Neuron (in vitro differentiated cells): ENCODE measurements around the gene KIF22.
A peak's percentile ranks its signal among the peaks of the same experiment; 100 is the strongest.

Experiments used
- H2AFZ ChIP-seq: one replicate; pipeline ENCODE4 v1.6.1; 2013; ENCODE audit warnings: low read depth, mild to moderate bottlenecking, inconsistent platforms, low read length, moderate library complexity
- H3K27me3 ChIP-seq: one replicate; pipeline ENCODE4 v1.6.1; 2013; ENCODE audit warnings: low read length; ENCODE audit not compliant: insufficient read depth
- H3K36me3 ChIP-seq: one replicate; pipeline ENCODE4 v1.6.1; 2013; ENCODE audit warnings: low read length; ENCODE audit not compliant: insufficient read depth
- H3K4me1 ChIP-seq: one replicate; pipeline ENCODE4 v1.6.1; 2013; ENCODE audit warnings: low read length; ENCODE audit not compliant: insufficient read depth
- H3K4me3 ChIP-seq: 2 replicates; pipeline ENCODE4 v1.5.1; 2013; ENCODE audit warnings: mild to moderate bottlenecking, low read length, moderate library complexity
- H3K9me3 ChIP-seq: one replicate; pipeline ENCODE4 v1.6.1; 2013; ENCODE audit warnings: low read length

KIF22 gene

DNA sequence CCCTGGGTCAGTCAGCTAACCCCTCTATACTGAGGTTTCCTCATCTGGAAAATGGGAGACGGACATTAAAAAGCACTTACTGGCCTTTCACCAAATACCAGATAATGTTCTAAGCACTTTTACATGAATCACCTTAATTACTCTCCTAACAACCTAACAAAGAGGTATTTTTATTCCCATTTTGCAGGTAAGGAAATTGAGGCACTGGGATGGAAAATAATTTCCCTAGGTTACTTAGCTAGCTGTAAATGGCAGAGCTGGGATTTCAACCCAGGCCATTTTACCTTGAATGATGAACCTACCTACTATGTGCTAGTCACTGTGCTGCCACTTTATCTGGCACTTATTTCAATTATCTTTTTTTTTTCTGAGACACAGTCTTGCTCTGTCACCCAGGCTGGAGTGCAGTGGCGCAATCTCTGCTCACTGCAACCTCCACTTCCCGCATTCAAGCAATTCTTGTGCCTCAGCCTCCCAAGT is 3.7 kb downstream of the KIF22 start:
- peaks cover 21% of the 10 kb centered on the region for H3K4me1 ChIP-seq
- no peaks in the 10 kb centered on the region for H3K27me3 ChIP-seq
- no peak overlapping the region for H2AFZ ChIP-seq
- H3K36me3 ChIP-seq = peaks cover 31% of the 10 kb centered on the region
- no peaks in the 10 kb centered on the region for H3K9me3 ChIP-seq
- H3K4me3 ChIP-seq = no peak overlapping the region

DNA sequence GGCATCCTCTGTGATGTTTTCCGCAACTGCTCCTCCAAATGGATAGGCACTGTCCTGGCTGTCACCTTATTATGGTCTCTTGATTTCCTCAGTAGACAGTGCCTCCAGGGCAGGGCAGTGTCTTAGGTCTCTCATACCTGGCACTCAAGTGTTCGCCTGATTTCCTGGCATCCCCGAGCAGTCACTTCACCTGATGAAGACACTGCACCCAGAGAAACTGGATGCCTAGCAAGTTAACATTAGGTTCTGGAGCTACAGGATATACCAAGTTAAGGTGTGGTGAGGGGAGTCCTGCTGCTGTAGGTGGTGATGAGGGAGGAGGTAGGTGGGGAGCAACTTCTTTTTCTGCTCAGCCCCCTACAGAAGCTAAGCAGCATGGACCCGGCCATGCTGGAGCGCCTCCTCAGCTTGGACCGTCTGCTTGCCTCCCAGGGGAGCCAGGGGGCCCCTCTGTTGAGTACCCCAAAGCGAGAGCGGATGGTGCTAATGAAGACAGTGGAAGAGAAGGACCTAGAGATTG is 11.9 kb downstream of the KIF22 start:
- no peaks in the 10 kb centered on the region for H3K27me3 ChIP-seq
- peaks cover 13% of the 10 kb centered on the region for H3K4me1 ChIP-seq
- H2AFZ ChIP-seq = no peak overlapping the region
- H3K4me3 ChIP-seq = no peak overlapping the region
- H3K36me3 ChIP-seq = peaks cover 57% of the 10 kb centered on the region
- H3K9me3 ChIP-seq = no peaks in the 10 kb centered on the region

DNA sequence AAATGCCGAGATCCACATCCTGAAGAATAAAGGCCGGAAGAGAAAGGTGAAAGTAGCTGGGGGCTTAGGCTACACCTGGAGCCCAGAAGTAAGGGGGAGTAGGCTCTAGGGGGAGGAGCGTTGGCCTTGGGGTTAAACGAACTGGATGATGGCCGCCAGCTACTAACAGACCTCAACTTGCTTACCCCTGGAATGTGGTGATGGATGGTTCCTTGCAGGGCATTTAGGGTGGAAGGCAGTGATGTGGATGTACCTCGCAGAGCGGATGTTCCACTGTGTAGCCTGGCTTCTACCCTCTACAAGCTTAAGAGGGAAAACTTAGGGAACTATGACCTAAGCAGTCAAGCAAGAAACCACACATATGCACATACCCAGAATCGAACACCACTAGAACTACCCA is 13.5 kb downstream of the KIF22 start:
- no peaks in the 10 kb centered on the region for H3K9me3 ChIP-seq
- no peak overlapping the region for H3K4me3 ChIP-seq
- no peak overlapping the region for H2AFZ ChIP-seq
- peaks cover 48% of the 10 kb centered on the region for H3K36me3 ChIP-seq
- no peaks in the 10 kb centered on the region for H3K27me3 ChIP-seq
- H3K4me1 ChIP-seq = peaks cover 24% of the 10 kb centered on the region

DNA sequence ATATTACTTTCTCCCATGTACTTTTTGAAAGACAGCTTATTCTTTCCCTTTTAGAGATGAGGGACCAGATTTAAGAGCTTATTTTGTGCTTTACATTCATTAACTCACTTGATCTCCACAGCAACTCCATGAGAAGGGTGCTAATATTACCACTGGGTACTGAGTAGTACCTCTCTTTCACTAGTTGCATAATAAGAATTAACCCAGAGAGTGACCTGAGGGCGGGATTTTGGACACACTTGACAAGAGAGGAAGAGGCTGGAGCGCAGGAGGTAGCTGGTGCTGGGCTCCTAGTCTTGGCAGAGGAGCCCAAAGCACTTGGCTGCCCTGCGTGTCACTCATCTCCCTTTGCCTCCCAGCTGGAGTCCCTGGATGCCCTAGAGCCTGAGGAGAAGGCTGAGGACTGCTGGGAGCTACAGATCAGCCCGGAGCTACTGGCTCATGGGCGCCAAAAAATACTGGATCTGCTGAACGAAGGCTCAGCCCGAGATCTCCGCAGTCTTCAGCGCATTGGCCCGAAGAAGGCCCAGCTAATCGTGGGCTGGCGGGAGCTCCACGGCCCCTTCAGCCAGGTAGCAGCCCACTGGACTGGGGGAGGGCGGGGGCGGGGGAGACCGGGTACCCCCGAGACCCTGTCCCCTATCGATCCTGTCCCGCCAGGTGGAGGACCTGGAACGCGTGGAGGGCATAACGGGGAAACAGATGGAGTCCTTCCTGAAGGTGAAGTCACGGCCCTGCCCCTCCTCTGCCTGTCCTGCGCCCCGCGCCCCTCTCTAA is 14.1 kb downstream of the KIF22 start:
- no peaks in the 10 kb centered on the region for H3K27me3 ChIP-seq
- peaks cover 45% of the 10 kb centered on the region for H3K36me3 ChIP-seq
- no peaks in the 10 kb centered on the region for H3K9me3 ChIP-seq
- H3K4me1 ChIP-seq = peaks cover 29% of the 10 kb centered on the region
- H2AFZ ChIP-seq = no peak overlapping the region
- H3K4me3 ChIP-seq = peak overlapping the region; percentile 78

DNA sequence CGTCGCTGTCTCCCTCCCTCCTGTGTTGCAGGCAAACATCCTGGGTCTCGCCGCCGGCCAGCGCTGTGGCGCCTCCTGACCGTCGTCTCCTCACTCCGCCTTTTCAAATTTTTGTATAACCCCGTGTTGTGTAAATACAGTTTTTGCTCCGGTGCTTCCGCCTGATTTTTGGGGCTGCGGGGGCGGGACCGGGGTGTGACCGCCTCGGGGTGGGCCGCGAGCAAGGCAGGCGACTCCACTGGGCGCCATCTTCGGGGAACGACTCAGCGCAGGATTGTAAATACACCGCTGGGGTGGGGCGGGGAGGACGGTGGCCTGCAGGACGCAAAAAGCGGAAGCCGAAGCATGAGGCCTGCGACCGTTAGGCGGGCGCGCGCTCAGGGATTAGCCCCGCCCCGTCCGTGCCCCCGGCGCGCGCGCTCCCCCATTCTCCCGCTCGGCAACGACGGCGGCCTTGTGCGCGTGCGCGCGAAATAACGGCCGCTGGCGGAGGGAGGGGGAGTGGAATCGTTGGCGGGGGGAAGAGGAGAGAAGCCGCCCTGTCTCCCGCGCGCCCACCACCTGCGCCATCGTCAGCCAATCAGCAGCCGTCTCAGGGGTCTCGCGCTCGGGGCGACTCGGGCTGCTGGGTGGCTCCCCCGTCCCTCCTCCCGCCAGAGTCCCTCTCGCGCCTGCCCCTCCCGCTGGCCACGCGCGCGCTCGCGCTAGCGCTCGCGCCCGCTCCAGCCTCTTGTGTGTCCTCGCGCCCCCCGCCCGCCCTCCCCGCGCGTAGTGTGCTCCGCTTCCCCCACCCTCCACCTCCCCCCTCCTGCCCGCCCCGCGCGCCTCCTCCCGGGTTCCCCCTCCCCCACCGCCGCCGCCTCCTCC is 14.9 kb downstream of the KIF22 start:
- no peaks in the 10 kb centered on the region for H3K9me3 ChIP-seq
- H2AFZ ChIP-seq = no peak overlapping the region
- peaks cover 47% of the 10 kb centered on the region for H3K36me3 ChIP-seq
- H3K4me3 ChIP-seq = peak overlapping the region; percentile 78
- peaks cover 38% of the 10 kb centered on the region for H3K4me1 ChIP-seq
- no peaks in the 10 kb centered on the region for H3K27me3 ChIP-seq

DNA sequence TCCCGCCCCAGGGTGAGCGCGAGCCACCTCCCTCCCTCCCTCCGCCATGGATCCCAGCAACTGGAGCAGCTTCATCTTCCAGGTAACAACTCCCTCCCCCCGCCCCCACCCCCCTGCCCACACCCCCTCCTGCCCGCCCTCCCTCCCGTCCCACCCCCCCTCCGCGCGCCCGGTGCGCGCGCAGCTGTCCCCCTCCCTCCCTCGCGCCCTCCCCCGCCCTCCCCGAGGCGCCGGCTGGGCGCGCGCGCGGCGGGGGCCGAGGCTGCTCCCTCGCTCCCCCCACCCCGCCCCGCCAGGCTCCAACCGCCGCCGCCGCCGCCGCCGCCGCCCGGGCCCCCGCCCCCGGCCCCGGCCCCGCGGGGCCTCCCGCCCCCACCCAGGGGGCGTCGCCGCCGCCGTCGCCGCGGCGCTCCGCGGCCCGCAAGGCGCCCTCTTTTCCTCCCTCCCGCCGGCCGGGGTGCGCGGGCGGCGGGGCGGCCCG is 15.6 kb downstream of the KIF22 start, which contains the start of gene MAZ:
MAZ (plus strand) TSS at position 431 of the 481 bp plus-strand sequence. CDS start 173 bp downstream, outside the sequence.
- no peak within 1 kb of the TSS for H2AFZ ChIP-seq
- H3K4me1 ChIP-seq = peaks cover 43% of the 10 kb centered on the region
- H3K4me3 ChIP-seq = peak within 1 kb of the TSS; percentile 78
- no peaks in the 10 kb centered on the region for H3K27me3 ChIP-seq
- peaks cover 41% of the 10 kb centered on the region for H3K36me3 ChIP-seq
- H3K9me3 ChIP-seq = no peaks in the 10 kb centered on the region

DNA sequence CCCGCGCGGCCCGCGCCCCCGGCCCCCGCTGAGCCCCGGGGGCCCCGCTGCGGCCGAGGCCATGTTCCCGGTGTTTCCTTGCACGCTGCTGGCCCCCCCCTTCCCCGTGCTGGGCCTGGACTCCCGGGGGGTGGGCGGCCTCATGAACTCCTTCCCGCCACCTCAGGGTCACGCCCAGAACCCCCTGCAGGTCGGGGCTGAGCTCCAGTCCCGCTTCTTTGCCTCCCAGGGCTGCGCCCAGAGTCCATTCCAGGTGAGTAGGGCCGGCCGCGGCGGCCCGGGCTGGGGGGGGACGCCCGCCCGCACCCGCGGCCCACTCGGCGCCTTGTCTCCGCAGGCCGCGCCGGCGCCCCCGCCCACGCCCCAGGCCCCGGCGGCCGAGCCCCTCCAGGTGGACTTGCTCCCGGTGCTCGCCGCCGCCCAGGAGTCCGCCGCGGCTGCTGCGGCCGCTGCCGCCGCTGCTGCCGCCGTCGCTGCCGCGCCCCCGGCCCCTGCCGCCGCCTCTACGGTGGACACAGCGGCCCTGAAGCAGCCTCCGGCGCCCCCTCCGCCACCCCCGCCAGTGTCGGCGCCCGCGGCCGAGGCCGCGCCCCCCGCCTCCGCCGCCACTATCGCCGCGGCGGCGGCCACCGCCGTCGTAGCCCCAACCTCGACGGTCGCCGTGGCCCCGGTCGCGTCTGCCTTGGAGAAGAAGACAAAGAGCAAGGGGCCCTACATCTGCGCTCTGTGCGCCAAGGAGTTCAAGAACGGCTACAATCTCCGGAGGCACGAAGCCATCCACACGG is 16.3 kb downstream of the KIF22 start:
- Histone ChIP-seq H3K9me3 (no peaks in the 10 kb centered on the region), H3K27me3 (no peaks in the 10 kb centered on the region), H2AFZ (no peak overlapping the region), H3K36me3 (peaks cover 35% of the 10 kb centered on the region), H3K4me3 (peak overlapping the region; percentile 59), H3K4me1 (peaks cover 48% of the 10 kb centered on the region)

DNA sequence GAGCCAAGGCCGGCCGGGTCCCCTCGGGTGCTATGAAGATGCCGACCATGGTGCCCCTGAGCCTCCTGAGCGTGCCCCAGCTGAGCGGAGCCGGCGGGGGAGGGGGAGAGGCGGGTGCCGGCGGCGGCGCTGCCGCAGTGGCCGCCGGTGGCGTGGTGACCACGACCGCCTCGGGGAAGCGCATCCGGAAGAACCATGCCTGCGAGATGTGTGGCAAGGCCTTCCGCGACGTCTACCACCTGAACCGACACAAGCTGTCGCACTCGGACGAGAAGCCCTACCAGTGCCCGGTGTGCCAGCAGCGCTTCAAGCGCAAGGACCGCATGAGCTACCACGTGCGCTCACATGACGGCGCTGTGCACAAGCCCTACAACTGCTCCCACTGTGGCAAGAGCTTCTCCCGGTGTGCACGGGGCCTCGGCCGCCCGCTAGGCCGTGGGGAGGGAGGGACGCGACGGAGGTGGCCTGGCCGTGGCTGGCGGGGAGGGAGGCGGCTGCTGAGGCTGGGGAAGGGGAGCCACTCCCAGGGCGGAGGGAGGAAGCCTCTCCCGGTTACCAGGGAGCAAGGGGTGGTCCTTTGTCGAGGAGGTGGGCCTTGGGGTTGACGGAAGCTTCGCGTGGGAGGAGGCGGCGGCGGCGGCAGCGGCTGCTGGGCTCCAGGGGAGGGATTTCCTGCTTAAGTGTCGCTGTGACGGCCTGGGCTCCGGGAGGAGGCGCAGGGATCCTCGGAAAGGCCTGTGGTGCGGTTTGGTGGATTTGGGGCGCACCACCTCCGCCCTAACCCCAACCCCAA is 17.1 kb downstream of the KIF22 start:
- peak overlapping the region; percentile 59 for H3K4me3 ChIP-seq
- no peaks in the 10 kb centered on the region for H3K9me3 ChIP-seq
- peaks cover 29% of the 10 kb centered on the region for H3K36me3 ChIP-seq
- H2AFZ ChIP-seq = no peak overlapping the region
- peaks cover 48% of the 10 kb centered on the region for H3K4me1 ChIP-seq
- no peaks in the 10 kb centered on the region for H3K27me3 ChIP-seq

DNA sequence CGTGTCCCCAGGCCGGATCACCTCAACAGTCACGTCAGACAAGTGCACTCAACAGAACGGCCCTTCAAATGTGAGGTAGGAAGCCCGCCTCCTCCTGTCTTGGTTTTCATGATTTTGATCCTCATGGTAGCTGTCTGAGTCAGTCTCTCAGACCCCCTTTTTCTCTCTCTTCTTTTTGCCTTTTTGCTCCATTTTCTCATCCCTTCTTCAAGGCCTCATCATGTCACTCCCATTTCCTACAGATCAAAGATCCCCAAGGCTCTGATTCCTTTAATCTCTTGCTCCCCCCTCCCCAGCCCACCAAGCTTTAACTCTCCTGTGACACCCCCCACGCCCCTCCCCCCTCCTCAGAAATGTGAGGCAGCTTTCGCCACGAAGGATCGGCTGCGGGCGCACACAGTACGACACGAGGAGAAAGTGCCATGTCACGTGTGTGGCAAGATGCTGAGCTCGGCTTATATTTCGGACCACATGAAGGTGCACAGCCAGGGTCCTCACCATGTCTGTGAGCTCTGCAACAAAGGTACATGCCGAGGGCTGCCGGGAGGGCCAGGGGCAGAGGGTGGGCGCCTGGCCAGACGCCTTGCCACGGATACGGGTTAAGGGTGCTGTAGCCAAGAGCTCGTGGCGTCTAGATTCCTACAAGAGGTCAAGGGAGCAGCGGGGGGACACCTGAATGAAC is 17.8 kb downstream of the KIF22 start:
- Histone ChIP-seq H3K4me3 (peak overlapping the region; percentile 59), H2AFZ (no peak overlapping the region), H3K27me3 (no peaks in the 10 kb centered on the region), H3K4me1 (peaks cover 52% of the 10 kb centered on the region), H3K9me3 (no peaks in the 10 kb centered on the region), H3K36me3 (peaks cover 21% of the 10 kb centered on the region)

DNA sequence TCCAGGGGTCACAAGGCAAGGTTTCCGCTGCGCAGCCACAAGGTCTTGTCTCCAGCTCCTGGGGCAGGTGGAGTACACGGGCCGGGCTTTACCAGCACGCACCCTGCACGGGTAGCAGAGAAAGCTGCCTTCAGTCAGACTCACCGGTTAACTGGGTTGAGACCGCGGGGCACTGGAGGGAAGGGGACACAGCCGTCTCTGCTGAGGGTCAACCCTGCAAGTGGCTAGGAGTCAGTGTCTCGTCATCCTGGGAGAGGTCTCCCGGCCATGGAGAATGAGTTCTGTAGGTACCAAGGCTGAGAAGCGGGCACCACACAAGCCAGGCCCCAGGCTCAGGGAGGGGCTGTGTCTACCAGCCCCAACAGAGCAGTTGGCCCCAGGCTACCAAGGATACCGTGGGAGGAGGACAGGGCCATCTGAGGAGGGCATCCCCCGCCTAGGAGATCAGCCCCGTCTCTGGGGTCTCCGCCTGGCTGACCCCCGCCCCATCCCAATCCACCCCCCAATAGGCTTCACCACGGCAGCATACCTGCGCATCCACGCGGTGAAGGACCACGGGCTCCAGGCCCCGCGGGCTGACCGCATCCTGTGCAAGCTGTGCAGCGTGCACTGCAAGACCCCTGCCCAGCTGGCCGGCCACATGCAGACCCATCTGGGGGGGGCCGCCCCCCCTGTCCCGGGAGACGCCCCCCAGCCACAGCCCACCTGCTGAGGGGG is 18.6 kb downstream of the KIF22 start:
- Histone ChIP-seq H3K27me3 (no peaks in the 10 kb centered on the region), H3K9me3 (no peaks in the 10 kb centered on the region), H3K36me3 (peaks cover 16% of the 10 kb centered on the region), H3K4me1 (peaks cover 56% of the 10 kb centered on the region), H3K4me3 (no peak overlapping the region), H2AFZ (no peak overlapping the region)
